GM12878 (cell line): ENCODE results near the gene PCID2. TPM values are rescaled to one million over a fixed set of nuclear protein-coding genes. Genes with fewer than 3 reads are reported as not detected.

ENCODE experiments used
- ATAC-seq: fragments of 200-7000 bp; cut with Tn5 transposase; 3 replicates; pipeline ENCODE4 v1.9.1; 2020; ENCODE audit warnings: mild to moderate bottlenecking, moderate library complexity
- BruUV-seq: library from RNA; stranded (reverse); fragments of 400-500 nt; replicated peaks from 2 replicates; lab custom pipeline; 2021; lab: Mats Ljungman, UMichigan
- CTCF ChIA-PET: fragments of 300-600 bp; sonication (Branson Sonifier 250); formaldehyde crosslinking; extraction: SDS; loops from one replicate; lab custom pipeline; 2021; ENCODE audit warnings: inconsistent platforms; lab: Yijun Ruan, JAX
- POLR2A ChIA-PET: fragments of 350-600 bp; formaldehyde crosslinking; extraction: SDS; loops from one replicate; lab custom pipeline; 2021; ENCODE audit warnings: inconsistent platforms; lab: Charles Lee
- RAD21 ChIA-PET: fragments of 300-600 bp; sonication (Branson Sonifier 250); formaldehyde crosslinking; loops from one replicate; lab custom pipeline; 2023; ENCODE audit warnings: antibody characterized with exemption; ENCODE audit not compliant: unreplicated experiment; lab: Charles Lee
- SMC1A ChIA-PET: fragments of 300-600 bp; sonication (Branson Sonifier 250); formaldehyde crosslinking; loops from one replicate; lab custom pipeline; 2023; ENCODE audit not compliant: unreplicated experiment, uncharacterized antibody; lab: Charles Lee
- DNase-seq: peaks from one replicate; pipeline ENCODE4 v3.0.0-alpha.2; 2011; ENCODE audit warnings: low read depth, low spot score
- FAIRE-seq: peaks from 3 replicates; lab custom pipeline; 2011; peaks lifted over from hg19 to GRCh38; lab: Jason Lieb, UNC
- H2AFZ ChIP-seq: 2 replicates; pipeline ENCODE4 v1.6.0; 2011; ENCODE audit warnings: low read depth, low read length, control low read depth; ENCODE audit not compliant: control insufficient read depth
- H3K27ac ChIP-seq: 2 replicates; pipeline ENCODE4 v1.5.1; 2011; ENCODE audit warnings: control low read depth; ENCODE audit not compliant: control insufficient read depth, insufficient read depth
- H3K27me3 ChIP-seq, 2 experiments: replicated peaks in 1 of 2; 2 replicates each; pipeline versions ENCODE4 v1.6.0 to v1.6.1; 2011; ENCODE audit warnings: low read length in 1 of 2; ENCODE audit not compliant: control insufficient read depth in 2 of 2, insufficient read depth in 2 of 2
- H3K36me3 ChIP-seq, 2 experiments: 2 replicates each; pipeline ENCODE4 v1.5.1; 2011; ENCODE audit warnings: low read length in 1 of 2; ENCODE audit not compliant: control insufficient read depth in 2 of 2, insufficient read depth in 2 of 2
- H3K4me1 ChIP-seq: 2 replicates; pipeline ENCODE4 v1.6.1; 2011; ENCODE audit warnings: mild to moderate bottlenecking, low read length, moderate library complexity, mixed read lengths; ENCODE audit not compliant: control insufficient read depth, insufficient read depth
- H3K4me2 ChIP-seq: 2 replicates; pipeline ENCODE4 v1.6.0; 2011; ENCODE audit warnings: control low read depth; ENCODE audit not compliant: control insufficient read depth, insufficient read depth
- H3K4me3 ChIP-seq: fragments of 200-600 bp; sonication (generic); 2 replicates; pipeline ENCODE4 v1.5.1; 2016
- H3K79me2 ChIP-seq: 2 replicates; pipeline ENCODE4 v1.6.0; 2011; ENCODE audit warnings: low read length; ENCODE audit not compliant: control insufficient read depth, insufficient read depth
- H3K9ac ChIP-seq: 2 replicates; pipeline ENCODE4 v1.8.0; 2011; ENCODE audit warnings: low read length, control low read depth, mixed read lengths; ENCODE audit not compliant: control insufficient read depth, insufficient read depth
- H3K9me3 ChIP-seq: replicated peaks from 3 replicates; pipeline ENCODE4 v1.5.1; 2011; ENCODE audit warnings: mild to moderate bottlenecking, low read length; ENCODE audit not compliant: control insufficient read depth, insufficient read depth
- H4K20me1 ChIP-seq: 2 replicates; pipeline ENCODE4 v1.6.0; 2011; ENCODE audit not compliant: control insufficient read depth, insufficient read depth
- BHLHE40 ChIP-seq, 2 experiments: fragments of 450-650 bp in 1 of 2; IDR thresholded peaks; 2 replicates each; pipeline ENCODE4 v1.6.1; 2011 to 2017; ENCODE audit warnings: low read depth in 2 of 2, borderline replicate concordance in 1 of 2, improper control_type of control experiment in 1 of 2, low read length in 1 of 2, mild to moderate bottlenecking in 1 of 2
- ETV6 ChIP-seq, 2 experiments: fragments of 450-650 bp in 1 of 2; IDR thresholded peaks in 1 of 2; conservative IDR thresholded peaks in 1 of 2; 2 replicates each; pipeline ENCODE4 v1.6.1; 2014; ENCODE audit warnings: antibody characterized with exemption in 1 of 2, borderline replicate concordance in 1 of 2, low read depth in 1 of 2, mild to moderate bottlenecking in 1 of 2, moderate library complexity in 1 of 2
- HCFC1 ChIP-seq: fragments of 150-350 bp; IDR thresholded peaks from 2 replicates; pipeline ENCODE4 v1.6.1; 2014; ENCODE audit warnings: low read length
- MEF2B ChIP-seq: fragments of 450-650 bp; IDR thresholded peaks from 2 replicates; pipeline ENCODE4 v1.6.1; 2018; ENCODE audit warnings: mild to moderate bottlenecking, moderate library complexity; ENCODE audit not compliant: partially characterized antibody, poor library complexity, severe bottlenecking
- MXI1 ChIP-seq: fragments of 150-350 bp; IDR thresholded peaks from 2 replicates; pipeline ENCODE4 v1.6.1; 2011; ENCODE audit warnings: low read depth, mild to moderate bottlenecking, inconsistent platforms, low read length, improper control_type of control experiment
- POLR2AphosphoS5 ChIP-seq: IDR thresholded peaks from 2 replicates; pipeline ENCODE4 v1.6.1; 2011; ENCODE audit warnings: mild to moderate bottlenecking, low read length, inconsistent platforms
- SMAD5 ChIP-seq: IDR thresholded peaks from 2 replicates; pipeline ENCODE4 v1.6.1; 2016; ENCODE audit warnings: antibody characterized with exemption, low read depth
- TAF1 ChIP-seq: IDR thresholded peaks from 2 replicates; pipeline ENCODE4 v1.6.1; 2011; ENCODE audit warnings: mild to moderate bottlenecking, low read depth, low read length, borderline replicate concordance
- ZBTB40 ChIP-seq: fragments of 450-650 bp; IDR thresholded peaks from 2 replicates; pipeline ENCODE4 v1.6.1; 2016; ENCODE audit warnings: mild to moderate bottlenecking, moderate library complexity, borderline replicate concordance
- ZSCAN29 ChIP-seq: fragments of 450-650 bp; IDR thresholded peaks from 2 replicates; pipeline ENCODE4 v1.6.1; 2017; ENCODE audit warnings: mild to moderate bottlenecking, moderate library complexity
- WGBS: methylation state at CpG from one replicate; pipeline ENCODE4 v1.1.6; 2016; ENCODE audit warnings: low lambda C conversion rate; ENCODE audit not compliant: insufficient replicate concordance, insufficient coverage; ENCODE audit errors: missing lambda C conversion rate; 5-methylcytosine and 5-hydroxymethylcytosine counted together
- in situ Hi-C: fragments of 300-500 bp; cut with MboI; formaldehyde crosslinking; loops from 9 replicates; pipeline ENCODE4 v1.14.3; 2018; ENCODE audit warnings: mixed read lengths
- intact Hi-C: fragments of 100-400 bp; cut with micrococcal nuclease; formaldehyde crosslinking; loops from one replicate; pipeline ENCODE4 v1.14.2; 2022; ENCODE audit not compliant: unreplicated experiment
- polyA plus RNA-seq, 11 experiments: library from polyadenylated mRNA; depleted of rRNA in 4 of 11; unstranded in 6 of 11; stranded (reverse) in 5 of 11; fragments of >200 nt; fragmentation: Nextera tagmentation in 4 of 11; fragmentation: Illumina TruSeq in 1 of 11; extraction: Ambion mirVana in 4 of 11; extraction: Trizol in 1 of 11; gene quantifications; 1 replicate in 1 of 11; 2 replicates in 10 of 11; pipeline versions ENCODE4 v1.2.1 to v1.2.3, GENCODE V29; 2011 to 2016; ENCODE audit warnings: inconsistent platforms in 2 of 11, missing spikeins in 2 of 11, low read depth in 1 of 11
- total RNA-seq, 4 experiments: library from RNA; depleted of rRNA in 3 of 4; stranded (reverse); fragments of >200 nt in 3 of 4; fragmentation: Illumina TruSeq in 1 of 4; extraction: Trizol in 1 of 4; gene quantifications; 2 replicates each; pipeline versions ENCODE4 v1.2.1 to v1.2.3, GENCODE V29; 2013 to 2021
- TF ChIP-seq, protein P1 (sequence below): IDR thresholded peaks from 2 replicates; pipeline ENCODE4 v1.6.1; 2011; ENCODE audit warnings: borderline replicate concordance, low read depth, mild to moderate bottlenecking, moderate library complexity, low read length; ENCODE audit not compliant: insufficient read depth, poor library complexity, severe bottlenecking
- TF ChIP-seq, protein P2 (sequence below), 3 experiments: IDR thresholded peaks in 2 of 3; conservative IDR thresholded peaks in 1 of 3; 2 replicates each; pipeline ENCODE4 v1.5.1; 2011; ENCODE audit warnings: low read depth in 3 of 3, low read length in 3 of 3, mild to moderate bottlenecking in 3 of 3, control low read depth in 2 of 3, moderate library complexity in 2 of 3, inconsistent platforms in 1 of 3, mixed read lengths in 1 of 3; ENCODE audit not compliant: control insufficient read depth in 2 of 3, insufficient read depth in 1 of 3; ENCODE audit errors: extremely low read depth in 1 of 3
- TF ChIP-seq, protein P3 (sequence below): fragments of 450-650 bp; IDR thresholded peaks from 2 replicates; pipeline ENCODE4 v1.6.1; 2016; ENCODE audit warnings: mild to moderate bottlenecking

The PCID2 gene
- total and polyA plus RNA-seq, 10 of the 15 experiments (the other 5 are each of a cell fraction or from before 2014, with no cell fraction given), result 37.0 to 98.1 (median 58.3) TPM

GRCh38 chr13:113220877-113221276, 12.4 kb upstream of the PCID2 start:
- no peak overlapping the region for H3K4me2 ChIP-seq
- peaks cover 17 to 21% of the 10 kb centered on the region in 2 experiments for H3K36me3 ChIP-seq
- POLR2A ChIA-PET, result no interaction called here
- H3K4me1 ChIP-seq, result no peaks in the 10 kb centered on the region; the same call in 1 of the 2 replicates
- BruUV-seq, result no TSS peak
- intact Hi-C loops (no loop called here), in situ Hi-C loops (no loop called here)
- H3K27me3 ChIP-seq, result no peaks in the 10 kb centered on the region
- FAIRE-seq (no peak), DNase-seq (no peak), ATAC-seq (peak; percentile 49; the same call in 2 of the 3 replicates)
- H3K79me2 ChIP-seq, result peaks cover 19% of the 10 kb centered on the region
- 0 out of 2 replicates have a peak, but pooled peaks cover 4% of the 10 kb centered on the region for H4K20me1 ChIP-seq
- RAD21 ChIA-PET, result no interaction called here
- no peak overlapping the region for H2AFZ ChIP-seq
- no peak overlapping the region for H3K4me3 ChIP-seq
- CTCF ChIA-PET, result no interaction called here
- 93% methylated on average over 7 of the region's 7 CpGs for WGBS
- H3K27ac ChIP-seq, result no peak overlapping the region
- H3K9me3 ChIP-seq, result no peaks in the 10 kb centered on the region
- SMC1A ChIA-PET, result no interaction called here
- H3K9ac ChIP-seq, result no peak overlapping the region
- TF ChIP-seq POLR2AphosphoS5, result peak; percentile 11
- no peak for TF ChIP-seq SMAD5
- TF ChIP-seq, protein P1, sequence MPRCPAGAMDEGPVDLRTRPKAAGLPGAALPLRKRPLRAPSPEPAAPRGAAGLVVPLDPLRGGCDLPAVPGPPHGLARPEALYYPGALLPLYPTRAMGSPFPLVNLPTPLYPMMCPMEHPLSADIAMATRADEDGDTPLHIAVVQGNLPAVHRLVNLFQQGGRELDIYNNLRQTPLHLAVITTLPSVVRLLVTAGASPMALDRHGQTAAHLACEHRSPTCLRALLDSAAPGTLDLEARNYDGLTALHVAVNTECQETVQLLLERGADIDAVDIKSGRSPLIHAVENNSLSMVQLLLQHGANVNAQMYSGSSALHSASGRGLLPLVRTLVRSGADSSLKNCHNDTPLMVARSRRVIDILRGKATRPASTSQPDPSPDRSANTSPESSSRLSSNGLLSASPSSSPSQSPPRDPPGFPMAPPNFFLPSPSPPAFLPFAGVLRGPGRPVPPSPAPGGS, result no peak
- TF ChIP-seq HCFC1, result no peak
- TF ChIP-seq BHLHE40 (IDR thresholded peaks at IDR 0.05; ENCODE audit: borderline replicate concordance in 1 of 2, low read depth in 2 of 2, low read length in 1 of 2), result no peak
- TF ChIP-seq MEF2B, result no peak
- TF ChIP-seq ZBTB40, result no peak
- no peak for TF ChIP-seq ZSCAN29
- TF ChIP-seq TAF1, result no peak
- TF ChIP-seq, protein P2, sequence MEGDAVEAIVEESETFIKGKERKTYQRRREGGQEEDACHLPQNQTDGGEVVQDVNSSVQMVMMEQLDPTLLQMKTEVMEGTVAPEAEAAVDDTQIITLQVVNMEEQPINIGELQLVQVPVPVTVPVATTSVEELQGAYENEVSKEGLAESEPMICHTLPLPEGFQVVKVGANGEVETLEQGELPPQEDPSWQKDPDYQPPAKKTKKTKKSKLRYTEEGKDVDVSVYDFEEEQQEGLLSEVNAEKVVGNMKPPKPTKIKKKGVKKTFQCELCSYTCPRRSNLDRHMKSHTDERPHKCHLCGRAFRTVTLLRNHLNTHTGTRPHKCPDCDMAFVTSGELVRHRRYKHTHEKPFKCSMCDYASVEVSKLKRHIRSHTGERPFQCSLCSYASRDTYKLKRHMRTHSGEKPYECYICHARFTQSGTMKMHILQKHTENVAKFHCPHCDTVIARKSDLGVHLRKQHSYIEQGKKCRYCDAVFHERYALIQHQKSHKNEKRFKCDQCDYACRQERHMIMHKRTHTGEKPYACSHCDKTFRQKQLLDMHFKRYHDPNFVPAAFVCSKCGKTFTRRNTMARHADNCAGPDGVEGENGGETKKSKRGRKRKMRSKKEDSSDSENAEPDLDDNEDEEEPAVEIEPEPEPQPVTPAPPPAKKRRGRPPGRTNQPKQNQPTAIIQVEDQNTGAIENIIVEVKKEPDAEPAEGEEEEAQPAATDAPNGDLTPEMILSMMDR (IDR thresholded peaks at IDR 0.05 in 2 of 3, conservative IDR thresholded peaks at IDR 0.05 in 1 of 3; ENCODE audit: control insufficient read depth in 2 of 3, extremely low read depth in 1 of 3, insufficient read depth in 1 of 3, low read depth in 3 of 3, low read length in 3 of 3), result peak; percentile 6 to 36 (median 24); a peak in 2 of 6 replicates
- TF ChIP-seq, protein P3, sequence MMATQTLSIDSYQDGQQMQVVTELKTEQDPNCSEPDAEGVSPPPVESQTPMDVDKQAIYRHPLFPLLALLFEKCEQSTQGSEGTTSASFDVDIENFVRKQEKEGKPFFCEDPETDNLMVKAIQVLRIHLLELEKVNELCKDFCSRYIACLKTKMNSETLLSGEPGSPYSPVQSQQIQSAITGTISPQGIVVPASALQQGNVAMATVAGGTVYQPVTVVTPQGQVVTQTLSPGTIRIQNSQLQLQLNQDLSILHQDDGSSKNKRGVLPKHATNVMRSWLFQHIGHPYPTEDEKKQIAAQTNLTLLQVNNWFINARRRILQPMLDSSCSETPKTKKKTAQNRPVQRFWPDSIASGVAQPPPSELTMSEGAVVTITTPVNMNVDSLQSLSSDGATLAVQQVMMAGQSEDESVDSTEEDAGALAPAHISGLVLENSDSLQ, result no peak
- no peak for TF ChIP-seq MXI1
- no peak for TF ChIP-seq ETV6 (conservative IDR thresholded peaks at IDR 0.05 in 1 of 2, IDR thresholded peaks at IDR 0.05 in 1 of 2; ENCODE audit: borderline replicate concordance in 1 of 2, low read depth in 1 of 2)
